ENCODE results near the gene RHAG.
"Not testable (repeated sequence)": the region's sequence is repeated elsewhere in the genome, so short reads cannot be mapped to it uniquely, and the experiment has no call there.

RHAG gene

GRCh38 chr6:49635480-49635879 is 1.2 kb downstream of the RHAG start:
- DNase-seq: no peak

- DNase-seq: no peak
These were observed 1.8 kb downstream of the RHAG start for GRCh38 chr6:49634836-49635218.

GRCh38 chr6:49634092-49634835 is 2.4 kb downstream of the RHAG start:
- DNase-seq: no peak

- no peak for DNase-seq
These were observed 3.1 kb downstream of the RHAG start for GRCh38 chr6:49633541-49633940.

- no peak for DNase-seq
These were observed 3.9 kb downstream of the RHAG start for GRCh38 chr6:49632727-49633126.

GRCh38 chr6:49629485-49630088 is 7.1 kb downstream of the RHAG start:
- not testable (repeated sequence) for DNase-seq

- no peak for DNase-seq
These were observed 9.8 kb downstream of the RHAG start for GRCh38 chr6:49626811-49627210.

GRCh38 chr6:49618257-49618656 is 18.4 kb downstream of the RHAG start:
- no peak for DNase-seq

- DNase-seq: not testable (repeated sequence)
These were observed 22.5 kb downstream of the RHAG start for GRCh38 chr6:49614144-49614543.

- no peak for DNase-seq
These were observed 27.4 kb downstream of the RHAG start for GRCh38 chr6:49609285-49609684.

GRCh38 chr6:49608275-49608674 is 28.4 kb downstream of the RHAG start:
- not testable (repeated sequence) for DNase-seq

GRCh38 chr6:49607391-49607982 is 29.2 kb downstream of the RHAG start:
- DNase-seq: no peak

GRCh38 chr6:49606721-49607390 is 29.8 kb downstream of the RHAG start:
- DNase-seq: no peak

- DNase-seq: not testable (repeated sequence)
These were observed 32.6 kb downstream of the RHAG start for GRCh38 chr6:49604080-49604479.

- not testable (repeated sequence) for DNase-seq
These were observed 49.4 kb downstream of the RHAG start for GRCh38 chr6:49587262-49587661.

- no peak for DNase-seq
These were observed 54.1 kb downstream of the RHAG start for GRCh38 chr6:49582529-49582928.

GRCh38 chr6:49579649-49580048 is 57.0 kb downstream of the RHAG start:
- no peak for DNase-seq

- no peak for DNase-seq
These were observed 60.0 kb downstream of the RHAG start for GRCh38 chr6:49576618-49577017.

- no peak for DNase-seq
These were observed 66.1 kb downstream of the RHAG start for GRCh38 chr6:49570474-49571079.

GRCh38 chr6:49565855-49566254 is 70.8 kb downstream of the RHAG start:
- no peak for DNase-seq

- DNase-seq: no peak
These were observed 71.4 kb downstream of the RHAG start for GRCh38 chr6:49565261-49565660.

- DNase-seq: no peak
These were observed 72.1 kb downstream of the RHAG start for GRCh38 chr6:49564552-49564951.

All from activated effector memory CD4-positive, alpha-beta T cell treated with Interleukin-2 at 50 U/mL for 16 hours (primary cell).